Measurements from ENCODE around the gene SLC30A10.

The SLC30A10 gene

DNA sequence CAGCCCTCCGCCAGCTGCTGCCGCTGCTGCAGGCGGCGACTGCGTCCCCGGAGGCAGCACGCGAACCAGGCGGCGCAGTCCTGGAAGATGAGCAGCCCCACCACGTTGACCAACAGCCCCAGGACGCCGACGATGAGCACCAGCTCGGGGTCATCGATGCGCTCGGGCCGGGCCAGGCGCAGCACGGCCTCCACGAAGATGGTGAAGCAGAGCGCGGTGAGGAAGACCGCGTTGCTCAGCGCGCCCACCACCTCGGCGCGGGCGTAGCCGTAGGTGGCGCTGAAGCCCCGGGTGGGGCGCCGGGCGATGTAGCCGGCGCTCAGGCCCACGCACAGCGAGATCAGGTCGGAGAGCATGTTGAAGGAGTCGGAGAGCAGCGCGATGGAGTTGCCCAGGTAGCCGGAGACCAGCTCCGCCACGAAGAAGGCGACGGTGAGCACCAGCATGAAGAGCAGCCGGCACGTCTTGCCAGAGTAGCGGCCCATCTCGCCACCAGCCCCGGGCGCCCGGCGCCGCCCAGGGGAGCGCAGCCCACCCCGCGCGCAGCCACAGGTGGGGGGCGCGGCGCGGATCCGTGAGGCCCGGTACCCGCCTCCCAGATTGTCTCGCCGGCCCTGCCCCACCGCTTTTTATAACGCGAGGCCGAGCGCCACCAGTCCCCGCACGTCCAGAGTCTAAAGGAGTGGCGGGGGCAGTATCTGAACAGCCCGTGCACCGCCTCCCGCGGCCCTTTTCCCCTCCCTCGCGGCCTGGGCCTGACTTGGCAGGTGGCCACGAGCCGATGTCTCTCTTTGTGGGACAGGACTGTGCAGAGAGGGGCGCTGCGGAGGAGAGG, at the start of gene SLC30A10:
SLC30A10 (minus strand) TSS at position 602 of the 835 bp plus-strand sequence; CDS start at position 485, 117 bp downstream.
- H3K9me2 ChIP-seq (replicated peaks; ENCODE audit: insufficient read depth, low read length) = no peaks in the 10 kb centered on the region
- H2AFZ ChIP-seq (ENCODE audit: low read length) = peak within 1 kb of the TSS; percentile 51; the same call in 1 of the 2 replicates
- peak within 1 kb of the TSS; percentile 51; the same call in 1 of the 2 replicates for H3K4me2 ChIP-seq (ENCODE audit: low read depth, low read length)
- DNase-seq = no peak
- no peaks in the 10 kb centered on the region for H3F3A ChIP-seq (ENCODE audit: insufficient read depth, low read length)
- no peaks in the 10 kb centered on the region for H3K79me2 ChIP-seq (ENCODE audit: low read length)
- H3K27me3 ChIP-seq (replicated peaks; ENCODE audit: insufficient read depth, low read length) = no peaks in the 10 kb centered on the region
- no peaks in the 10 kb centered on the region for H4K20me1 ChIP-seq (ENCODE audit: insufficient read depth, low read length)
- no peaks in the 10 kb centered on the region for H3K9me3 ChIP-seq (replicated peaks; ENCODE audit: insufficient read depth, low read length)
- no peak within 1 kb of the TSS for H3K9ac ChIP-seq (ENCODE audit: low read length)
- H3K4me1 ChIP-seq (ENCODE audit: low read length) = no peaks in the 10 kb centered on the region
- TF ChIP-seq, protein P1, sequence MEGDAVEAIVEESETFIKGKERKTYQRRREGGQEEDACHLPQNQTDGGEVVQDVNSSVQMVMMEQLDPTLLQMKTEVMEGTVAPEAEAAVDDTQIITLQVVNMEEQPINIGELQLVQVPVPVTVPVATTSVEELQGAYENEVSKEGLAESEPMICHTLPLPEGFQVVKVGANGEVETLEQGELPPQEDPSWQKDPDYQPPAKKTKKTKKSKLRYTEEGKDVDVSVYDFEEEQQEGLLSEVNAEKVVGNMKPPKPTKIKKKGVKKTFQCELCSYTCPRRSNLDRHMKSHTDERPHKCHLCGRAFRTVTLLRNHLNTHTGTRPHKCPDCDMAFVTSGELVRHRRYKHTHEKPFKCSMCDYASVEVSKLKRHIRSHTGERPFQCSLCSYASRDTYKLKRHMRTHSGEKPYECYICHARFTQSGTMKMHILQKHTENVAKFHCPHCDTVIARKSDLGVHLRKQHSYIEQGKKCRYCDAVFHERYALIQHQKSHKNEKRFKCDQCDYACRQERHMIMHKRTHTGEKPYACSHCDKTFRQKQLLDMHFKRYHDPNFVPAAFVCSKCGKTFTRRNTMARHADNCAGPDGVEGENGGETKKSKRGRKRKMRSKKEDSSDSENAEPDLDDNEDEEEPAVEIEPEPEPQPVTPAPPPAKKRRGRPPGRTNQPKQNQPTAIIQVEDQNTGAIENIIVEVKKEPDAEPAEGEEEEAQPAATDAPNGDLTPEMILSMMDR (IDR thresholded peaks at IDR 0.05; ENCODE audit: low read length) = no peak
- TF ChIP-seq EZH2 (optimal IDR thresholded peaks at IDR 0.05; ENCODE audit: low read depth, low read length) = no peak
- TF ChIP-seq EZH2phosphoT487 (IDR thresholded peaks at IDR 0.05; ENCODE audit: low read length) = no peak
- no peak within 1 kb of the TSS for H3K27ac ChIP-seq (ENCODE audit: low read length)
- peak within 1 kb of the TSS; percentile 22; the same call in 1 of the 2 replicates for H3K4me3 ChIP-seq (ENCODE audit: low read length)
- no peaks in the 10 kb centered on the region for H3K36me3 ChIP-seq (replicated peaks; ENCODE audit: insufficient read depth, low read length)

- Histone ChIP-seq H3K79me2 (ENCODE audit: low read length) (0 out of 2 replicates have a peak, but pooled peaks cover 3% of the 10 kb centered on the region), H3K27me3 (replicated peaks; ENCODE audit: insufficient read depth, low read length) (no peaks in the 10 kb centered on the region), H3K9me2 (replicated peaks; ENCODE audit: insufficient read depth, low read length) (no peaks in the 10 kb centered on the region), H3K27ac (ENCODE audit: low read length) (no peak overlapping the region), H3K4me2 (ENCODE audit: low read depth, low read length) (no peak overlapping the region), H2AFZ (ENCODE audit: low read length) (no peak overlapping the region), H3K4me1 (ENCODE audit: low read length) (no peaks in the 10 kb centered on the region), H4K20me1 (ENCODE audit: insufficient read depth, low read length) (no peaks in the 10 kb centered on the region), H3K36me3 (replicated peaks; ENCODE audit: insufficient read depth, low read length) (peaks cover 16% of the 10 kb centered on the region; the same call in 1 of the 2 replicates), H3F3A (ENCODE audit: insufficient read depth, low read length) (no peaks in the 10 kb centered on the region), H3K4me3 (ENCODE audit: low read length) (no peak overlapping the region), H3K9me3 (replicated peaks; ENCODE audit: insufficient read depth, low read length) (no peaks in the 10 kb centered on the region), H3K9ac (ENCODE audit: low read length) (no peak overlapping the region)
- no peak for DNase-seq
- no peak for TF ChIP-seq EZH2 (optimal IDR thresholded peaks at IDR 0.05; ENCODE audit: low read depth, low read length)
- no peak for TF ChIP-seq EZH2phosphoT487 (IDR thresholded peaks at IDR 0.05; ENCODE audit: low read length)
- TF ChIP-seq, protein P1 (IDR thresholded peaks at IDR 0.05; ENCODE audit: low read length) = no peak
Observed at GRCh38 chr1:219973213-219973612, 44.9 kb upstream of the SLC30A10 start.

- H3K9ac ChIP-seq (ENCODE audit: low read length) = no peak overlapping the region
- TF ChIP-seq, protein P1 (IDR thresholded peaks at IDR 0.05; ENCODE audit: low read length) = no peak
- TF ChIP-seq EZH2 (optimal IDR thresholded peaks at IDR 0.05; ENCODE audit: low read depth, low read length) = no peak
- no peak for TF ChIP-seq EZH2phosphoT487 (IDR thresholded peaks at IDR 0.05; ENCODE audit: low read length)
- H3K27ac ChIP-seq (ENCODE audit: low read length) = no peak overlapping the region
- H3K4me1 ChIP-seq (ENCODE audit: low read length) = no peaks in the 10 kb centered on the region
- no peak overlapping the region for H3K4me3 ChIP-seq (ENCODE audit: low read length)
- DNase-seq = no peak
- peaks cover 11% of the 10 kb centered on the region; the same call in 1 of the 2 replicates for H3K36me3 ChIP-seq (replicated peaks; ENCODE audit: insufficient read depth, low read length)
- no peaks in the 10 kb centered on the region for H3K27me3 ChIP-seq (replicated peaks; ENCODE audit: insufficient read depth, low read length)
- no peaks in the 10 kb centered on the region for H3K9me2 ChIP-seq (replicated peaks; ENCODE audit: insufficient read depth, low read length)
- no peaks in the 10 kb centered on the region for H3K79me2 ChIP-seq (ENCODE audit: low read length)
- H3K9me3 ChIP-seq (replicated peaks; ENCODE audit: insufficient read depth, low read length) = no peaks in the 10 kb centered on the region
- H2AFZ ChIP-seq (ENCODE audit: low read length) = no peak overlapping the region
- no peak overlapping the region for H3K4me2 ChIP-seq (ENCODE audit: low read depth, low read length)
- no peaks in the 10 kb centered on the region for H3F3A ChIP-seq (ENCODE audit: insufficient read depth, low read length)
- no peaks in the 10 kb centered on the region for H4K20me1 ChIP-seq (ENCODE audit: insufficient read depth, low read length)
Observed at GRCh38 chr1:219967361-219967760, 39.0 kb upstream of the SLC30A10 start.

All from MM.1S (cell line).